Measurements from ENCODE around the gene KLK11. TPM values are rescaled to one million over a fixed set of nuclear protein-coding genes. Genes with fewer than 3 reads are reported as not detected.

Gene KLK11
- polyA plus RNA-seq, 1 experiment, result not detected

- Histone ChIP-seq H3K36me3 (ENCODE audit: control insufficient read depth, insufficient read depth, low read length) (no peaks in the 10 kb centered on the region), H3K27me3 (ENCODE audit: control insufficient read depth, insufficient read depth, low read length) (peaks cover 14% of the 10 kb centered on the region), H3K4me3 (ENCODE audit: low read depth, low read length) (peak within 1 kb of the TSS; percentile 3; the same call in 1 of the 2 replicates)
- TF ChIP-seq, protein P1, sequence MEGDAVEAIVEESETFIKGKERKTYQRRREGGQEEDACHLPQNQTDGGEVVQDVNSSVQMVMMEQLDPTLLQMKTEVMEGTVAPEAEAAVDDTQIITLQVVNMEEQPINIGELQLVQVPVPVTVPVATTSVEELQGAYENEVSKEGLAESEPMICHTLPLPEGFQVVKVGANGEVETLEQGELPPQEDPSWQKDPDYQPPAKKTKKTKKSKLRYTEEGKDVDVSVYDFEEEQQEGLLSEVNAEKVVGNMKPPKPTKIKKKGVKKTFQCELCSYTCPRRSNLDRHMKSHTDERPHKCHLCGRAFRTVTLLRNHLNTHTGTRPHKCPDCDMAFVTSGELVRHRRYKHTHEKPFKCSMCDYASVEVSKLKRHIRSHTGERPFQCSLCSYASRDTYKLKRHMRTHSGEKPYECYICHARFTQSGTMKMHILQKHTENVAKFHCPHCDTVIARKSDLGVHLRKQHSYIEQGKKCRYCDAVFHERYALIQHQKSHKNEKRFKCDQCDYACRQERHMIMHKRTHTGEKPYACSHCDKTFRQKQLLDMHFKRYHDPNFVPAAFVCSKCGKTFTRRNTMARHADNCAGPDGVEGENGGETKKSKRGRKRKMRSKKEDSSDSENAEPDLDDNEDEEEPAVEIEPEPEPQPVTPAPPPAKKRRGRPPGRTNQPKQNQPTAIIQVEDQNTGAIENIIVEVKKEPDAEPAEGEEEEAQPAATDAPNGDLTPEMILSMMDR (IDR thresholded peaks at IDR 0.05; ENCODE audit: insufficient read depth, low read depth, low read length), result no peak
- ChIA-PET CTCF (no interaction called here), POLR2A (no interaction called here)
- no peak for DNase-seq (ENCODE audit: low read depth)
Measured at GRCh38 chr19:51019544-51019925, 6.9 kb downstream of the KLK11 start, which contains the start of gene KLK10. Gene KLK10, minus strand, starts transcription at chr19:51019709. Its CDS starts 579 bp downstream, at chr19:51019130.

- Histone ChIP-seq H3K36me3 (ENCODE audit: control insufficient read depth, insufficient read depth, low read length) (no peaks in the 10 kb centered on the region), H3K27me3 (ENCODE audit: control insufficient read depth, insufficient read depth, low read length) (peaks cover 14% of the 10 kb centered on the region), H3K4me3 (ENCODE audit: low read depth, low read length) (peak overlapping the region; percentile 3; the same call in 1 of the 2 replicates)
- TF ChIP-seq, protein P1 (IDR thresholded peaks at IDR 0.05; ENCODE audit: insufficient read depth, low read depth, low read length), result no peak
- ChIA-PET POLR2A (no interaction called here), CTCF (interaction anchor here (1.1 kb wide), 1 partner anchor 77 kb away, joined by 5 read pairs; no protein-coding TSS in a partner anchor)
- no peak for DNase-seq (ENCODE audit: low read depth)
Measured at GRCh38 chr19:51018745-51019543, 7.5 kb downstream of the KLK11 start.

DNA sequence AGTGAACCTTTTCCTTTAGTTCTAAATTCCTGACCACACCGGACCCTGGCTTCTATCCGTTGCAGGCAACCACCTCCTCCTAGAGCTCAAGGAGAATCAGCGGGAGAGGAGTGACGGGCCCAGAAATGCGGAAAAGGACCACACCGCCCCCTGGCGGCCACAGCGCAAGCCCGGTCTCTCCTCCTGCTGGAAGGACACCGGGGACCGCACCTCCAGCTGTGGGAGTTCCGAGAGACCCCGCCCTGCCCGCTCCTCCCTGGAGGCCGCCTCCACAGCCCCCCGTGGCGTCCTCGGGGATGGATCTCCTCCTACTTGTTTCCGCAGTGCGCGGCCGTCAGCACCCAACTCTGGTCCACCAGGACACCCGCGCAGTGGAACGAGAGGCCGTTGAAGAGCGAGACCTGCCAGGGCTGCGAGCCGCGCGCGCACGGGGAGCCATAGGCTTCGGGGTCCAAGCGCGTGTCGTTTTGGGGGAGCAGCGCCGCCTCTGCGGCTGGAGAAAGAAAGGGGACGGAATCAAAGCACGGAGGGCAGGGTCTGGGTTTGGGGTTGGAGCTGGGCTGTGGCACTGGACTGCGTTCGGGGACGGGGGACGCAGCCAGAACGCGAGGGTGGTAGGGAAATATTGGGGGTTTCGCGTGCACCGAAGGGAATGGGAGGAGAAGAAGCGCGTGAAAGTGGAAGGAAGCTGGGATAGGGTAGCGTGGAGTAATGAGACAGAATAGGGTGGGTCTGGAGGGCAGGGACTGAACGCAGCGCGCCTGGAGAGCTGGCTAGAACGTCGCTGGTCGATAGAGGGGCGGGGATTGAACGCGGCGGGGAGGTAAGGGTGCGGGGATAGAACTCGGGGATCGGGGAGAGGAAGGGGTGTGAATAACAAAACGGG lies 9.4 kb downstream of the KLK11 start:
- TF ChIP-seq, protein P1 (IDR thresholded peaks at IDR 0.05; ENCODE audit: insufficient read depth, low read depth, low read length), result peak; percentile 45; the same call in 1 of the 2 replicates
- no peak for DNase-seq (ENCODE audit: low read depth)
- POLR2A ChIA-PET, result no interaction called here
- Histone ChIP-seq H3K36me3 (ENCODE audit: control insufficient read depth, insufficient read depth, low read length) (no peaks in the 10 kb centered on the region), H3K4me3 (ENCODE audit: low read depth, low read length) (no peak overlapping the region), H3K27me3 (ENCODE audit: control insufficient read depth, insufficient read depth, low read length) (peaks cover 14% of the 10 kb centered on the region)
- CTCF ChIA-PET, result interaction anchor here (0.6 kb wide), 1 partner anchor 118 kb away, joined by 3 read pairs; no protein-coding TSS in a partner anchor

DNA sequence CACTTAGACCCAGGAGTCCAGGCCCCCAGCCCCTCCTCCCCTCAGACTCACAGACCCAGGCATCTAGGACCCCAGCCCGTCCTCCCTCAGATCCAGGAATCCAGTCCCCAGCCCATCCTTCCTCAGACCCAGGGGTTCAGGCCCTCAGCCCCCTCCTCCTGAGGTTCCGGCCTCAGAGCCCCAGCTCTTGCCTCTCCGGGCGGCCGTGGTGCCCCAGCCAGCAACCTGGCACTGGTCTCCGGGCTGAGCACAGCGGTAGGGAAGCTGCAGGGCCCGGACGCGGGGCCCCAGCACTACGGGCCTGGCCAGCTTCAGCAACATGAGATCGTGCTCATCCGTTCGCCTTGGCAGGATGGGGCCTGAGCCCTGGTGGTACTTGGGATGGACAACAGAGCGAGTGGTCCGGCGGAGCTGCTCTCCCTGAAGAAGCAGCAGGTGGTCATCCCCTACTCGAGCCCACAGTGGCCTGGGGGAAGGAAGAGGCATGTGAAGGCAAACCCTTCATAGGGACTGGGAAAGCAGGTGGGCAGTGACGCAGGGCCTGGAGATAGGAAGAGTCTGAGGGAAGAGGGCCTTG lies 10.6 kb downstream of the KLK11 start:
- Histone ChIP-seq H3K36me3 (ENCODE audit: control insufficient read depth, insufficient read depth, low read length) (no peaks in the 10 kb centered on the region), H3K27me3 (ENCODE audit: control insufficient read depth, insufficient read depth, low read length) (peaks cover 14% of the 10 kb centered on the region), H3K4me3 (ENCODE audit: low read depth, low read length) (no peak overlapping the region)
- CTCF ChIA-PET, result no interaction called here
- POLR2A ChIA-PET, result no interaction called here
- TF ChIP-seq, protein P1 (IDR thresholded peaks at IDR 0.05; ENCODE audit: insufficient read depth, low read depth, low read length), result no peak
- DNase-seq (ENCODE audit: low read depth), result no peak

Data from BJ (cell line).